HEK293 (cell line): ENCODE data around the gene AP1G2.

Experiments
- GFI1B ChIP-seq: fragments of 450-650 bp; formaldehyde crosslinking; IDR thresholded peaks from 2 replicates; pipeline ENCODE4 v1.5.1; 2016; ENCODE audit warnings: missing biosample characterization, missing genetic modification characterization
- KLF17 ChIP-seq: fragments of 450-650 bp; formaldehyde crosslinking; IDR thresholded peaks from 2 replicates; pipeline ENCODE4 v1.5.1; 2016; ENCODE audit warnings: missing biosample characterization, missing genetic modification characterization
- OSR2 ChIP-seq: fragments of 450-650 bp; formaldehyde crosslinking; IDR thresholded peaks from 2 replicates; pipeline ENCODE4 v1.5.1; 2016; ENCODE audit warnings: missing biosample characterization, missing genetic modification characterization
- OVOL3 ChIP-seq: fragments of 450-650 bp; formaldehyde crosslinking; IDR thresholded peaks from 2 replicates; pipeline ENCODE4 v1.5.1; 2016; ENCODE audit warnings: missing biosample characterization, missing genetic modification characterization
- PATZ1 ChIP-seq: fragments of 450-650 bp; formaldehyde crosslinking; IDR thresholded peaks from 2 replicates; pipeline ENCODE4 v1.5.1; 2016; ENCODE audit warnings: missing biosample characterization, missing genetic modification characterization
- SCRT1 ChIP-seq: fragments of 450-650 bp; formaldehyde crosslinking; IDR thresholded peaks from 2 replicates; pipeline ENCODE4 v1.5.1; 2016; ENCODE audit warnings: missing biosample characterization, missing genetic modification characterization, borderline replicate concordance
- SETDB1 ChIP-seq: IDR thresholded peaks from one replicate; pipeline ENCODE4 v1.6.1; 2017; ENCODE audit warnings: mild to moderate bottlenecking, low read length, moderate library complexity, mixed read lengths; ENCODE audit not compliant: insufficient read length
- ZBTB49 ChIP-seq: fragments of 450-650 bp; formaldehyde crosslinking; IDR thresholded peaks from 2 replicates; pipeline ENCODE4 v1.5.1; 2016; ENCODE audit warnings: missing biosample characterization, missing genetic modification characterization, low read depth
- ZEB2 ChIP-seq: fragments of 450-650 bp; formaldehyde crosslinking; IDR thresholded peaks from 2 replicates; pipeline ENCODE4 v1.5.1; 2016; ENCODE audit warnings: missing biosample characterization, missing genetic modification characterization
- ZNF121 ChIP-seq: fragments of 450-650 bp; formaldehyde crosslinking; IDR thresholded peaks from 2 replicates; pipeline ENCODE4 v1.5.1; 2016; ENCODE audit warnings: missing biosample characterization, missing genetic modification characterization
- ZNF140 ChIP-seq: fragments of 450-650 bp; formaldehyde crosslinking; IDR thresholded peaks from 2 replicates; pipeline ENCODE4 v1.5.1; 2016; ENCODE audit warnings: missing biosample characterization, missing genetic modification characterization
- ZNF146 ChIP-seq: fragments of 450-650 bp; formaldehyde crosslinking; IDR thresholded peaks from 2 replicates; pipeline ENCODE4 v1.5.1; 2016; ENCODE audit warnings: missing biosample characterization, missing genetic modification characterization
- ZNF157 ChIP-seq: fragments of 450-650 bp; formaldehyde crosslinking; IDR thresholded peaks from 2 replicates; pipeline ENCODE4 v1.5.1; 2016; ENCODE audit warnings: missing biosample characterization, missing genetic modification characterization
- ZNF18 ChIP-seq: fragments of 450-650 bp; formaldehyde crosslinking; IDR thresholded peaks from 2 replicates; pipeline ENCODE4 v1.5.1; 2016; ENCODE audit warnings: missing biosample characterization, missing genetic modification characterization
- ZNF19 ChIP-seq: fragments of 450-650 bp; formaldehyde crosslinking; IDR thresholded peaks from 2 replicates; pipeline ENCODE4; 2016; ENCODE audit warnings: missing biosample characterization, missing genetic modification characterization, low read depth
- ZNF214 ChIP-seq: fragments of 450-650 bp; formaldehyde crosslinking; IDR thresholded peaks from 2 replicates; pipeline ENCODE4 v1.5.1; 2017; ENCODE audit warnings: missing biosample characterization, mild to moderate bottlenecking, missing genetic modification characterization, borderline replicate concordance
- ZNF26 ChIP-seq: fragments of 450-650 bp; formaldehyde crosslinking; IDR thresholded peaks from 2 replicates; pipeline ENCODE4 v1.5.1; 2016; ENCODE audit warnings: missing biosample characterization, missing genetic modification characterization
- ZNF324 ChIP-seq: fragments of 450-650 bp; formaldehyde crosslinking; IDR thresholded peaks from 2 replicates; pipeline ENCODE4 v1.5.1; 2016; ENCODE audit warnings: missing biosample characterization, missing genetic modification characterization
- ZNF341 ChIP-seq: fragments of 450-650 bp; formaldehyde crosslinking; IDR thresholded peaks from 2 replicates; pipeline ENCODE4; 2016; ENCODE audit warnings: low read depth, missing biosample characterization, missing genetic modification characterization
- ZNF350 ChIP-seq: fragments of 450-650 bp; formaldehyde crosslinking; IDR thresholded peaks from 2 replicates; pipeline ENCODE4 v1.5.0; 2017; ENCODE audit warnings: missing biosample characterization, mild to moderate bottlenecking, missing genetic modification characterization
- ZNF398 ChIP-seq: fragments of 450-650 bp; formaldehyde crosslinking; IDR thresholded peaks from 2 replicates; pipeline ENCODE4 v1.5.1; 2017; ENCODE audit warnings: missing biosample characterization, missing genetic modification characterization
- ZNF416 ChIP-seq: fragments of 450-650 bp; formaldehyde crosslinking; IDR thresholded peaks from 2 replicates; pipeline ENCODE4 v1.5.1; 2016; ENCODE audit warnings: missing biosample characterization, missing genetic modification characterization
- ZNF514 ChIP-seq: fragments of 450-650 bp; formaldehyde crosslinking; IDR thresholded peaks from 2 replicates; pipeline ENCODE4 v1.5.1; 2016; ENCODE audit warnings: missing biosample characterization, missing genetic modification characterization
- ZNF521 ChIP-seq: fragments of 450-650 bp; formaldehyde crosslinking; IDR thresholded peaks from 2 replicates; pipeline ENCODE4 v1.5.1; 2017; ENCODE audit warnings: missing biosample characterization, mild to moderate bottlenecking, missing genetic modification characterization
- ZNF544 ChIP-seq: fragments of 450-650 bp; formaldehyde crosslinking; IDR thresholded peaks from 2 replicates; pipeline ENCODE4 v1.5.0; 2017; ENCODE audit warnings: missing biosample characterization, missing genetic modification characterization
- ZNF548 ChIP-seq: fragments of 450-650 bp; formaldehyde crosslinking; IDR thresholded peaks from 2 replicates; pipeline ENCODE4 v1.5.1; 2016; ENCODE audit warnings: missing biosample characterization, missing genetic modification characterization
- ZNF555 ChIP-seq: fragments of 450-650 bp; formaldehyde crosslinking; conservative IDR thresholded peaks from 2 replicates; pipeline ENCODE4 v1.5.1; 2017; ENCODE audit warnings: missing biosample characterization, mild to moderate bottlenecking, missing genetic modification characterization, inconsistent platforms
- ZNF585B ChIP-seq: fragments of 450-650 bp; formaldehyde crosslinking; IDR thresholded peaks from 2 replicates; pipeline ENCODE4 v1.5.1; 2016; ENCODE audit warnings: missing biosample characterization, missing genetic modification characterization
- ZNF624 ChIP-seq: fragments of 450-650 bp; formaldehyde crosslinking; IDR thresholded peaks from 2 replicates; pipeline ENCODE4 v1.5.1; 2017; ENCODE audit warnings: missing biosample characterization, missing genetic modification characterization
- ZNF792 ChIP-seq: fragments of 450-650 bp; formaldehyde crosslinking; IDR thresholded peaks from 2 replicates; pipeline ENCODE4 v1.5.1; 2016; ENCODE audit warnings: missing biosample characterization, missing genetic modification characterization
- ZNF830 ChIP-seq: fragments of 450-650 bp; IDR thresholded peaks from 2 replicates; pipeline ENCODE4 v1.5.0; 2018; ENCODE audit warnings: missing biosample characterization, missing genetic modification characterization, low read depth, mild to moderate bottlenecking, moderate library complexity

The AP1G2 gene

GRCh38 chr14:23551266-23552028, 16.1 kb downstream of the AP1G2 start, which contains the start of gene ZFHX2 (continued):
- TF ChIP-seq PATZ1 (tag by site-specific recombination) (peak; percentile 53), ZNF521 (tag by site-specific recombination) (no peak), ZNF146 (tag by site-specific recombination) (no peak), ZNF548 (tag by site-specific recombination) (no peak), ZNF341 (tag by site-specific recombination) (peak; percentile 96), OVOL3 (tag by site-specific recombination) (no peak), ZNF830 (no peak), SCRT1 (no peak), ZNF514 (tag by site-specific recombination) (no peak), ZEB2 (peak; percentile 88), GFI1B (tag by site-specific recombination) (no peak), ZNF140 (tag by site-specific recombination) (no peak), KLF17 (tag by site-specific recombination) (no peak; the same call in 1 of the 2 replicates), ZNF214 (no peak), ZNF585B (tag by site-specific recombination) (no peak), ZNF18 (tag by site-specific recombination) (no peak), ZNF157 (tag by site-specific recombination) (no peak), ZNF324 (tag by site-specific recombination) (no peak), ZNF19 (no peak), ZNF398 (peak; percentile 90), OSR2 (no peak), ZBTB49 (no peak), SETDB1 (no peak), ZNF624 (tag by site-specific recombination) (no peak), ZNF350 (no peak), ZNF416 (tag by site-specific recombination) (no peak), ZNF555 (no peak), ZNF544 (tag by site-specific recombination) (no peak), ZNF26 (tag by site-specific recombination) (no peak), ZNF792 (no peak), ZNF121 (tag by site-specific recombination) (no peak)
